Neural crest cell (in vitro differentiated cells): ENCODE measurements around the gene GAB2. TPM values are rescaled to one million over a fixed set of nuclear protein-coding genes. Genes with fewer than 3 reads are reported as not detected.

Experiments used
- DNase-seq: peaks from one replicate; pipeline ENCODE4 v3.0.0; 2021; ENCODE audit warnings: low read depth, mixed read lengths, low spot score
- H3K27ac Mint-ChIP-seq: one replicate; pipeline ENCODE4 v1.8.0; 2021; ENCODE audit warnings: mild to moderate bottlenecking, mixed read lengths; ENCODE audit not compliant: unreplicated experiment
- H3K27me3 Mint-ChIP-seq: 2 replicates; pipeline ENCODE4 v1.8.0; 2021; ENCODE audit warnings: low read depth, mild to moderate bottlenecking, mixed read lengths
- H3K36me3 Mint-ChIP-seq: 2 replicates; pipeline ENCODE4 v1.8.0; 2021; ENCODE audit warnings: low read depth, mild to moderate bottlenecking, mixed read lengths
- H3K4me1 Mint-ChIP-seq: 2 replicates; pipeline ENCODE4 v1.8.0; 2021; ENCODE audit warnings: mixed read lengths
- H3K4me3 Mint-ChIP-seq: one replicate; pipeline ENCODE4 v1.8.0; 2021; ENCODE audit warnings: mild to moderate bottlenecking, mixed read lengths
- H3K9me3 Mint-ChIP-seq: 2 replicates; pipeline ENCODE4 v1.8.0; 2021; ENCODE audit warnings: mixed read lengths
- CTCF ChIP-seq: fragments of 200-600 bp; sonication (generic); conservative IDR thresholded peaks from 2 replicates; pipeline ENCODE4 v1.5.0; 2021; ENCODE audit warnings: antibody characterized with exemption, mild to moderate bottlenecking
- total RNA-seq: library from RNA; stranded (reverse); gene quantifications from 2 replicates; pipeline ENCODE4 v1.2.1, GENCODE V29; 2021

The GAB2 gene
- total RNA-seq, 1 donor from 2014 or later: 27.9 TPM

DNA sequence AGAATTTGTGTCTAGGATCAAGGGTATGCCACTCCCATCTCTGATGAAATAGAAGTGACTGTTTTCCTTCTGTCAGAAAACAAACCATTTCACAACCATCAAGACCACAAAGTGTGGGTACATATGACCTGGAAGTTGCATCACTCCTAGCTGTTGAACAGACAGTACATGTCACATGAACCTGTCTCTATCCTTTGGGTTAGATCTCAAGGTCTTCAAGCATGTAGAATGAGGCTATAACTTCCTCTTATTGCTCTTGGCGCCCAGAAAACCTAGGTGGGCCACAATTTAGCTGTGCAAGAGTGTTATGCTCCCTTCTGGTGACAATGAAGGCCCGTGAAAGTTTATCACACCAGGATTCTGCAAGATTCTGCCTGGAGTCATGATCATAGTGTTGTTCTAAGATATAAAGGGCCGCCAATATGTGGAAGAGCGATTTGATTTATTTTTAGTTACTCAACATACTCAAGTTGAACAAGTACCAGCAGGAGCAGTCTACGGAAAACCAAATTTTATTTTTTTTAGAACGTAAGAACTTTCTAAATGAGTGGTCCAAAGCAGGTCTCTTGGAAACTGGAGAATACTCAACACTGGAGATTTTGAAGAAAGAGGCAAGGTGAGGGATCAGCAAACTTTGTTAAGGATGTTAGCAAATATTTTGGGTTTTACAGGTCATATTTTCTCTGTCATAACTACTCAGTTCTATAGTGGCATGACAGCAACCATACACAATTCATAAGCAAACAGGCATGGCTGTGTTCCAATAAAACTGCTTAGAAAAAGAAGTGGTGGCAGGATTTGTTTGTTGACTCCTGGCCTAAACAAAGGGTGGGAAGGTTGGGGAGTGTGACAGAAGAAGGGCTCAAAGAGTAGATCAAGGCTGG, 127.1 kb downstream of the GAB2 start:
- Mint-ChIP-seq H3K36me3 (peaks cover 11% of the 10 kb centered on the region), H3K4me3 (no peak overlapping the region)

GRCh38 chr11:78289552-78290292, 127.9 kb downstream of the GAB2 start:
- TF ChIP-seq CTCF: no peak
- Mint-ChIP-seq H3K27ac (no peak overlapping the region), H3K4me3 (no peak overlapping the region), H3K27me3 (no peaks in the 10 kb centered on the region), H3K4me1 (peaks cover 5% of the 10 kb centered on the region), H3K9me3 (peaks cover 12% of the 10 kb centered on the region), H3K36me3 (peaks cover 11% of the 10 kb centered on the region)
- no peak for DNase-seq

More for the DNA sequence above, 127.1 kb downstream of the GAB2 start:
- no peak overlapping the region for H3K27ac Mint-ChIP-seq
- peaks cover 1% of the 10 kb centered on the region for H3K27me3 Mint-ChIP-seq
- TF ChIP-seq CTCF: no peak
- H3K4me1 Mint-ChIP-seq: peaks cover 7% of the 10 kb centered on the region
- H3K9me3 Mint-ChIP-seq: peaks cover 12% of the 10 kb centered on the region
- no peak for DNase-seq

GRCh38 chr11:78284260-78284659, 133.4 kb downstream of the GAB2 start:
- peaks cover 8% of the 10 kb centered on the region for H3K36me3 Mint-ChIP-seq
- H3K4me1 Mint-ChIP-seq: peaks cover 5% of the 10 kb centered on the region
- peaks cover 4% of the 10 kb centered on the region for H3K9me3 Mint-ChIP-seq
- H3K4me3 Mint-ChIP-seq: no peak overlapping the region
- no peak for TF ChIP-seq CTCF
- no peaks in the 10 kb centered on the region for H3K27me3 Mint-ChIP-seq
- no peak overlapping the region for H3K27ac Mint-ChIP-seq
- DNase-seq: no peak

DNA sequence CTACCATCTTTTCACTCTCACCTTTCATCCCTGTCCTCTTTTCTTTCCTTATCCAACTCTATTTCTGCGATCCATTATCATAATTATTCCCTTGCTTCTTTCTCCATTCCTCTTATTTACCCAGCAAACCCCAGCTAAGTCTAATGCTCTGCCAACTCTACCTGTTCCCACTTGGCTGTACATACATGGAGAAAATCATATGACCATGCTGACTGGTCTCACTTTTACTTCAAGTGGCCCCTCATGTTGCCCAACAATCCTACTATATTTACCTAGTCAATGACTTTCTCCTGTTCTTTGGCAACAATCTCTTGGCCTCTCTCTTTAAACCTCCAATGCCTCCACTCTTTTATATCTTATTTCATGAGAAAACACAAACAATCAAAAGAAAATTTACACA, 134.8 kb downstream of the GAB2 start:
- Mint-ChIP-seq H3K27ac (no peak overlapping the region), H3K9me3 (no peaks in the 10 kb centered on the region), H3K4me3 (no peak overlapping the region), H3K36me3 (peaks cover 5% of the 10 kb centered on the region), H3K27me3 (no peaks in the 10 kb centered on the region), H3K4me1 (peaks cover 12% of the 10 kb centered on the region)
- no peak for DNase-seq
- TF ChIP-seq CTCF: no peak

DNA sequence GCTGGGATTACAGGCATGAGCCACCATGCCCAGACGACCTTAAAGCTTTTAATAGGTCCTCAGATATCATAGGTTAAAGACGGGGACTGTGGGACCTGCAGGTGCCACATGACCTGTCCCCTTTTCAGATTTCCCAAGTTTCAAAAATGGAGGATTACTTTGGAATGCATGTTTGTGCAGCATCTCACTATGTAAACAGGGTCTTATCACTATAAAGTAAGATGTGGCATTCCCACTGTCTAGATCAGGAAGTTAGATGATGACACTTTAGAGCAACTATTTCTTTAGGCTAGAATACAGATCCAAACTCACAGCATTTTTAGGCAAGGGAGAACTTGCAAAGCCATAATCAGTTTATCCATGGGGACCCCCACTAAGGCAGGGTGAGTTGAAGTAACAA, 136.1 kb downstream of the GAB2 start:
- no peaks in the 10 kb centered on the region for H3K9me3 Mint-ChIP-seq
- no peak overlapping the region for H3K4me3 Mint-ChIP-seq
- H3K36me3 Mint-ChIP-seq: peaks cover 5% of the 10 kb centered on the region
- H3K4me1 Mint-ChIP-seq: peaks cover 20% of the 10 kb centered on the region
- TF ChIP-seq CTCF: no peak
- no peak for DNase-seq
- H3K27ac Mint-ChIP-seq: no peak overlapping the region
- H3K27me3 Mint-ChIP-seq: no peaks in the 10 kb centered on the region
